ENCODE results near the gene LRRC4C. TPM values are rescaled to one million over a fixed set of nuclear protein-coding genes. Genes with fewer than 3 reads are reported as not detected.
"Not testable (repeated sequence)": the region's sequence is repeated elsewhere in the genome, so short reads cannot be mapped to it uniquely, and the experiment has no call there.

LRRC4C gene
- total RNA-seq, 1 donor from 2014 or later, result not detected

- H3K27me3 Mint-ChIP-seq (ENCODE audit: low read depth), result no peaks in the 10 kb centered on the region
- intact Hi-C loops (cut with micrococcal nuclease), result no loop called here
- DNase-seq (ENCODE audit: low spot score), result no peak
- H3K36me3 Mint-ChIP-seq (ENCODE audit: low read depth), result no peaks in the 10 kb centered on the region
- no peaks in the 10 kb centered on the region for H3K4me1 Mint-ChIP-seq (ENCODE audit: low read depth)
- no peak overlapping the region for H3K4me3 Mint-ChIP-seq (ENCODE audit: low read depth)
- H3K27ac Mint-ChIP-seq, result no peak overlapping the region
- H3K9me3 Mint-ChIP-seq, result peaks cover 23% of the 10 kb centered on the region
These were observed 1272.8 kb downstream of the LRRC4C start for GRCh38 chr11:40186437-40187263.

- no peak for DNase-seq (ENCODE audit: low spot score)
- Mint-ChIP-seq H3K36me3 (ENCODE audit: low read depth) (no peaks in the 10 kb centered on the region), H3K27ac (no peak overlapping the region), H3K4me3 (ENCODE audit: low read depth) (no peak overlapping the region), H3K27me3 (ENCODE audit: low read depth) (no peaks in the 10 kb centered on the region), H3K4me1 (ENCODE audit: low read depth) (no peaks in the 10 kb centered on the region), H3K9me3 (peaks cover 23% of the 10 kb centered on the region)
- intact Hi-C loops (cut with micrococcal nuclease), result no loop called here
These were observed 1273.7 kb downstream of the LRRC4C start for GRCh38 chr11:40185793-40186192.

GRCh38 chr11:40183073-40184064, 1276.1 kb downstream of the LRRC4C start:
- Mint-ChIP-seq H3K4me3 (ENCODE audit: low read depth) (no peak overlapping the region), H3K27me3 (ENCODE audit: low read depth) (no peaks in the 10 kb centered on the region), H3K4me1 (ENCODE audit: low read depth) (no peaks in the 10 kb centered on the region), H3K9me3 (peaks cover 26% of the 10 kb centered on the region), H3K27ac (no peak overlapping the region), H3K36me3 (ENCODE audit: low read depth) (no peaks in the 10 kb centered on the region)
- intact Hi-C loops (cut with micrococcal nuclease), result no loop called here
- no peak for DNase-seq (ENCODE audit: low spot score)

GRCh38 chr11:40179541-40179940, 1279.9 kb downstream of the LRRC4C start:
- H3K27me3 Mint-ChIP-seq (ENCODE audit: low read depth), result no peaks in the 10 kb centered on the region
- DNase-seq (ENCODE audit: low spot score), result no peak
- peaks cover 49% of the 10 kb centered on the region for H3K9me3 Mint-ChIP-seq
- no peak overlapping the region for H3K4me3 Mint-ChIP-seq (ENCODE audit: low read depth)
- H3K4me1 Mint-ChIP-seq (ENCODE audit: low read depth), result no peaks in the 10 kb centered on the region
- intact Hi-C loops (cut with micrococcal nuclease), result no loop called here
- no peaks in the 10 kb centered on the region for H3K36me3 Mint-ChIP-seq (ENCODE audit: low read depth)
- no peak overlapping the region for H3K27ac Mint-ChIP-seq

DNA sequence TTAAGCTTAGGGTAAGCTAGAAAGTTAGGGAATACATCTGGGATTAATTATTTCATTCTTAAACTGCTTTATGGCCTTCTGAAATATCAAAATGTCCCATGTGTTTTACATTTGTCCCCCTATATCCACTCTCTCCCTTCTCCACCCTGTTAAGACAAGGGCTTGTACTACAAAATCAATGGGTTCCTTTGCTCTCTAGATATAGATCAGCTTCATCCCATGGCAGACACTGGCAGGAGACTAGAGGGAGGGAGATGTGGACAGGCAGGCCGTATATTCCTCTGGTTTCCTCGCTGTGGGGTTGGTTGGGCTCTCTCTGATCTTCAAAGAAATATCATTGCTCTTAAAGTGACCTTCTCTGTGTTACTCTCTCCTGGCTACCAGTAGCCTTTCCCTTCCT, 1281.0 kb downstream of the LRRC4C start:
- Mint-ChIP-seq H3K4me3 (ENCODE audit: low read depth) (no peak overlapping the region), H3K4me1 (ENCODE audit: low read depth) (no peaks in the 10 kb centered on the region)
- no peak for DNase-seq (ENCODE audit: low spot score)

DNA sequence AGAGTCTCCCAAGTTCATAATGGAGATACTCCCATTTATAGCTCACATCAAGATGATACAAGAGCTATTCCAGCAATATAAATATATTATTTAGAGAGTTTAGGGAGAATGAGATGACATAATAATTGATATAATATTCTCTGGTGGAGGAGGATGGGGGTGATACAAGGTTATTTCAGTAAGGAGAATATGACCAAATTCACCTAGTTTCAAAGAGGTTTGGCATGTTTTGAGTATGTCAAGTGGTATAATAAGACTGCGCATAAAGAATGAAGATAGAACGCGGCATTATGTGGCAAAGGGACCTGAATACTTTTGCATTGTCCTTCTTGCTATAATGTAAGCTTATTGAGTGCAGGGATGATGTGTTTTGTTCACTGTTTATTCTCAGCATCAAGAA, 1283.5 kb downstream of the LRRC4C start:
- Mint-ChIP-seq H3K27me3 (ENCODE audit: low read depth) (no peaks in the 10 kb centered on the region), H3K9me3 (peaks cover 44% of the 10 kb centered on the region), H3K4me1 (ENCODE audit: low read depth) (no peaks in the 10 kb centered on the region), H3K36me3 (ENCODE audit: low read depth) (no peaks in the 10 kb centered on the region), H3K27ac (no peak overlapping the region), H3K4me3 (ENCODE audit: low read depth) (no peak overlapping the region)
- intact Hi-C loops (cut with micrococcal nuclease), result no loop called here
- no peak for DNase-seq (ENCODE audit: low spot score)

More for the DNA sequence above, 1281.0 kb downstream of the LRRC4C start:
- Mint-ChIP-seq H3K27me3 (ENCODE audit: low read depth) (no peaks in the 10 kb centered on the region), H3K27ac (no peak overlapping the region), H3K36me3 (ENCODE audit: low read depth) (no peaks in the 10 kb centered on the region), H3K9me3 (peaks cover 41% of the 10 kb centered on the region)
- intact Hi-C loops (cut with micrococcal nuclease), result no loop called here

- intact Hi-C loops (cut with micrococcal nuclease), result no loop called here
- Mint-ChIP-seq H3K4me3 (ENCODE audit: low read depth) (no peak overlapping the region), H3K9me3 (peaks cover 38% of the 10 kb centered on the region), H3K4me1 (ENCODE audit: low read depth) (no peaks in the 10 kb centered on the region), H3K27ac (no peak overlapping the region), H3K36me3 (ENCODE audit: low read depth) (no peaks in the 10 kb centered on the region), H3K27me3 (ENCODE audit: low read depth) (no peaks in the 10 kb centered on the region)
- no peak for DNase-seq (ENCODE audit: low spot score)
These were observed 1289.4 kb downstream of the LRRC4C start for GRCh38 chr11:40170078-40170477.

DNA sequence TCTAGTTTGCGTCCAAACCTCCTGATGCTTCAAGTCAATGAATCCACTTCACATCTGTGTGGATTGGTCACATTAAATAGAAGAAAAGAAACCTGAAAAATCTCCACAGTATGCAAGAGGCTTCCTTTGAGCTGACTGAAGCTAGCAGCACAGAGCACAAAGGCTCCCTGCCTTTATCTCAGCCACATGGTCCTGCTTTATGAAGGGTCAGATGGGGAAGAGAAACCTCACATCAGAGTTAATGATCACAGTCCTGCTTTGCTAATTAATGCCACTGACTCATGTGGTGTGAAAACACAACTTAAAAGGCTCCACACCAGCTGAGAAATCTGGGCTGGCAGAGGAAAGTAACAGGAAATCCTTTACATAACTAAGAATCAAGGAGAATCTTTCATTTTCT, 1291.0 kb downstream of the LRRC4C start:
- intact Hi-C loops (cut with micrococcal nuclease), result no loop called here
- no peak for DNase-seq (ENCODE audit: low spot score)
- no peaks in the 10 kb centered on the region for H3K4me1 Mint-ChIP-seq (ENCODE audit: low read depth)
- H3K27me3 Mint-ChIP-seq (ENCODE audit: low read depth), result no peaks in the 10 kb centered on the region
- no peak overlapping the region for H3K27ac Mint-ChIP-seq
- peaks cover 43% of the 10 kb centered on the region for H3K9me3 Mint-ChIP-seq
- no peak overlapping the region for H3K4me3 Mint-ChIP-seq (ENCODE audit: low read depth)
- no peaks in the 10 kb centered on the region for H3K36me3 Mint-ChIP-seq (ENCODE audit: low read depth)

DNA sequence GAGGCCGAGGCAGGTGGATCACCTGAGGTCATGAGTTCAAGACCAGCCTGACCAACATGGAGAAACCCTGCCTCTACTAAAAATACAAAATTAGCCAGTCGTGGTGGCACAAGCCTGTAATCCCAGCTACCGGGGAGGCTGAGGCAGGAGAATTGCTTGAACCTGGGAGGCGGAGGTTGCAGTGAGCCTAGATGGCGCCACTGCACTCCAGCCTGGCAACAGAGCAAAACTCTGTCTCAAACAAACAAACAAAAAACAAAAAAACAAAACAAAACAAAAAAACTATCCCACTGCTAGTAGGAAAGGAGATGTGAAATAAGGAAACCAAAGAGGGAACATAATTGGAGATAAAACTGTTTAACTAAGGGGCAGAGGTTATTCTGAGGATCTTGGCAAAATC, 1291.6 kb downstream of the LRRC4C start:
- H3K27ac Mint-ChIP-seq; intact Hi-C loops (cut with micrococcal nuclease); DNase-seq (ENCODE audit: low spot score); H3K36me3 Mint-ChIP-seq (ENCODE audit: low read depth); H3K4me1 Mint-ChIP-seq (ENCODE audit: low read depth); H3K4me3 Mint-ChIP-seq (ENCODE audit: low read depth); H3K27me3 Mint-ChIP-seq (ENCODE audit: low read depth): not testable (repeated sequence)
- H3K9me3 Mint-ChIP-seq, result peaks cover 45% of the 10 kb centered on the region

DNA sequence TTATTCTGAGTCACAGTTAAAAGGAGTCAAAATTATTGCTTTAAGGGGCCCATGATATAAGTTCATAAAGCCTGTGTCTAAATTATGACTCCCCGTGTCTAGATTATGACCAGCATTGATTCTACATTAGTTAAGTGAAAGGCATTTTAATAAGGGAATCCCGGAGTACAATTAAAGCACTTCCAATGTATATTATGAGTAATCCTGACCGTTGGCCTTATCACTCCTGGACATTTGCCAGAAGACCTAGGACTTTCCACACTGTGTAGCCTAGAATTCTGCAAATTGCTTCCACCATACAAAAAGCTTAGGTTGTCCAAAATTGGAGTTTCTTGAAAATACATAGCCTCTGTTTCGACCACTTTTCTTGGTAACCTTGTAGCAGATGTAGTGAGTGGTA, 1292.6 kb downstream of the LRRC4C start:
- intact Hi-C loops (cut with micrococcal nuclease), result no loop called here
- Mint-ChIP-seq H3K9me3 (peaks cover 42% of the 10 kb centered on the region), H3K27me3 (ENCODE audit: low read depth) (no peaks in the 10 kb centered on the region), H3K36me3 (ENCODE audit: low read depth) (no peaks in the 10 kb centered on the region), H3K27ac (no peak overlapping the region), H3K4me1 (ENCODE audit: low read depth) (no peaks in the 10 kb centered on the region), H3K4me3 (ENCODE audit: low read depth) (no peak overlapping the region)
- DNase-seq (ENCODE audit: low spot score), result no peak

DNA sequence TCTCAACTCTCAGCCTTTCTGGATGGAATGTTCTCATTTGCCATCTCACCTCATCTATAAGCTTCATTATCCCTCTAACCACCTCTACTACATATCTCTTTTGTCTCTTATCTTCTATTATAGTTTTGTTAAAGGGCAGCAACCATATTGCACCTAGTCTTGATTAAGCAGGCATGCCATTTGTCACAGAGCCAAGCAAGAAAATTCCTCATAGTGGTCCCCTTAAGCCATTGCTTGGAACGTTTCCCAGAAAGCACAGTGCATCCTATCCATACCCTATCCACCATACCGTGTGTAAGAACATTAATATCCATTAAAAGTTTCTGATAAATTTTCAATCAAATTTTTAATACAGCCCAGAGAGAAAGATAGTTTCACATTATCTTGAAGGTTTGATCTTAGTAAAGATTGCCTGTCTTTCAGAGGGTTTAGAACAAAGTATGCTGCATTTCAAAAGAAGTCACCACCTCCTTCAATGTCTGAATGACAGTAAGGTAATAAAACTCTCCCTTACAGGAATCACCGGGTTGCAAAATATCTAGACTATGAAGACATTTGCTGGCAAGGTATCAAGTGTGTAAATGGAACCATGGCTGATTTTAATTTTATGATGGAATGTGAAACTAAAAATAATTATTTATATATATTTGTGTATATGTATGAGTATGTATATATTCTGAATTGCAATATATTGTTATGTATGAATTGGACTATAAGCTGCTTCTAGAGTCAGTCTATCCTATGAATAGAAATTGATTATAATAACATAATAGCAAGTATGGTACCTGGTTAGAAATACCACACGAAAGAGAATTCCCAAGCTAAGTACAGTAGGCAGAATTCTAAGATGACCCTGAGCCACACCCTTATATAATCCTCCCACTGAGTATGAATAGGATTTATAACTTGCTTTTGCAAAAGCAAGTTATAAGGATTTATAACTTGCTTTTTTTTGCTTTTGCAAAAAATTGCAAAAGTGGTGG, 1296.3 kb downstream of the LRRC4C start:
- no peak overlapping the region for H3K27ac Mint-ChIP-seq
- no peaks in the 10 kb centered on the region for H3K36me3 Mint-ChIP-seq (ENCODE audit: low read depth)
- intact Hi-C loops (cut with micrococcal nuclease), result no loop called here
- H3K27me3 Mint-ChIP-seq (ENCODE audit: low read depth), result no peaks in the 10 kb centered on the region
- no peak for DNase-seq (ENCODE audit: low spot score)
- H3K9me3 Mint-ChIP-seq, result peaks cover 42% of the 10 kb centered on the region
- H3K4me1 Mint-ChIP-seq (ENCODE audit: low read depth), result no peaks in the 10 kb centered on the region
- H3K4me3 Mint-ChIP-seq (ENCODE audit: low read depth), result no peak overlapping the region

DNA sequence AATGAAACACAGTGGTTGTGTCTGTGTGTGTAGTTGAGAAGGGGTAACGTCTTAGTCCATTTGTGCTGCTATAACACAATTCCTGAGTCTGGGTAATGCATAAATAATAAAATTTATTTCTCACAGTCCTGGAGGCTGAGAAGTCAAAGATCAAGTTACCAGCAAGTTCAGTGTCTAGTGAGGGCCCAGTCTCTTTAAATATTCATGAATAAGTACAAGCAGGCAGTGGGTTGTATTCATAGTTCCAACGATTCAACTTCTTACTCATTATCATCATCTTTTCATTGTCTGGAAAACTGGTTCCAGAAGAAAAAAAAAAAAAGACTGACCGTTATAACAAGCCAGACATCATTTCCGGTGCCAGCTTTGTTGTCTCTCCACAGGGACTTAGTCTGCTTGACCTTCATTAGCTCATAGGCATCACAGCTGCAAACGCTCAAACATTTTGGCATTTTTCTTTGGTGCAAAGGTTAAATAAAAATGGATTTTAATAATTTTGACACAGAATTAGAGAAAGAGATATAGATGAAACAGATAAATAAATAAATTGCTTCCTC, 1297.5 kb downstream of the LRRC4C start:
- H3K27me3 Mint-ChIP-seq (ENCODE audit: low read depth), result no peaks in the 10 kb centered on the region
- peaks cover 43% of the 10 kb centered on the region for H3K9me3 Mint-ChIP-seq
- no peaks in the 10 kb centered on the region for H3K4me1 Mint-ChIP-seq (ENCODE audit: low read depth)
- intact Hi-C loops (cut with micrococcal nuclease), result no loop called here
- H3K4me3 Mint-ChIP-seq (ENCODE audit: low read depth), result no peak overlapping the region
- no peak overlapping the region for H3K27ac Mint-ChIP-seq
- no peak for DNase-seq (ENCODE audit: low spot score)
- H3K36me3 Mint-ChIP-seq (ENCODE audit: low read depth), result no peaks in the 10 kb centered on the region
